Liver (tissue), 9 donors: Measurements from ENCODE around the gene AATK. TPM values are rescaled to one million over a fixed set of nuclear protein-coding genes. Genes with fewer than 3 reads are reported as not detected.

Source experiments
- DNase-seq: peaks from one replicate; pipeline ENCODE4 v3.0.0-alpha.2; 2017; ENCODE audit warnings: low spot score
- H3K27ac ChIP-seq, 2 donors: one replicate each; pipeline ENCODE4 v1.7.0; 2013; ENCODE audit warnings: inconsistent platforms in 2 of 2, low read length in 2 of 2, control low read depth in 1 of 2, low read depth in 1 of 2, mild to moderate bottlenecking in 1 of 2
- H3K27me3 ChIP-seq, 4 donors: one replicate each; pipeline versions ENCODE4 v1.6.1 to v1.7.0; 2013; ENCODE audit warnings: low read length in 3 of 4, inconsistent platforms in 1 of 4, mild to moderate bottlenecking in 1 of 4, moderate library complexity in 1 of 4; ENCODE audit not compliant: control insufficient read depth in 4 of 4, insufficient read depth in 4 of 4
- H3K36me3 ChIP-seq, 4 donors: one replicate each; pipeline versions ENCODE4 v1.6.1 to v1.7.0; 2013; ENCODE audit warnings: low read length in 3 of 4, mild to moderate bottlenecking in 3 of 4, low read depth in 1 of 4, moderate library complexity in 1 of 4; ENCODE audit not compliant: control insufficient read depth in 4 of 4, insufficient read depth in 3 of 4
- H3K4me1 ChIP-seq, 4 donors: one replicate each; pipeline versions ENCODE4 v1.6.1 to v1.7.0; 2013; ENCODE audit warnings: low read length in 3 of 4, mild to moderate bottlenecking in 3 of 4, moderate library complexity in 1 of 4; ENCODE audit not compliant: control insufficient read depth in 4 of 4, insufficient read depth in 4 of 4
- H3K4me3 ChIP-seq, 3 donors: one replicate each; pipeline versions ENCODE4 v1.6.1 to v1.7.0; 2013; ENCODE audit warnings: low read length in 3 of 3, control low read depth in 1 of 3, low read depth in 1 of 3, mild to moderate bottlenecking in 1 of 3
- H3K9ac ChIP-seq, 2 donors: one replicate each; pipeline ENCODE4 v1.7.0; 2013; ENCODE audit warnings: low read length in 2 of 2, mild to moderate bottlenecking in 2 of 2, moderate library complexity in 2 of 2, control low read depth in 1 of 2, low read depth in 1 of 2
- H3K9me3 ChIP-seq, 4 donors: one replicate each; pipeline versions ENCODE4 v1.6.1 to v1.7.0; 2013; ENCODE audit warnings: low read length in 3 of 4; ENCODE audit not compliant: control insufficient read depth in 4 of 4
- ATF3 ChIP-seq: IDR thresholded peaks from 2 replicates; pipeline ENCODE4 v1.6.1; 2016; ENCODE audit warnings: antibody characterized with exemption
- CTCF ChIP-seq: fragments of 150-350 bp; IDR thresholded peaks from 2 replicates; pipeline ENCODE4 v1.5.1; 2017; ENCODE audit warnings: improper control_type of control experiment, low read depth, low read length; ENCODE audit not compliant: missing input control
- EGR1 ChIP-seq, 2 donors: IDR thresholded peaks; 2 replicates each; pipeline ENCODE4 v1.6.1; 2016 to 2018; ENCODE audit warnings: antibody characterized with exemption in 2 of 2, low read depth in 2 of 2
- FOXA1 ChIP-seq: IDR thresholded peaks from 2 replicates; pipeline ENCODE4 v1.6.1; 2016; ENCODE audit warnings: antibody characterized with exemption
- FOXA2 ChIP-seq: IDR thresholded peaks from 2 replicates; pipeline ENCODE4 v1.6.1; 2016; ENCODE audit warnings: antibody characterized with exemption
- GABPA ChIP-seq, 2 donors: IDR thresholded peaks in 1 of 2; conservative IDR thresholded peaks in 1 of 2; 2 replicates each; pipeline ENCODE4 v1.6.1; 2016; ENCODE audit warnings: antibody characterized with exemption in 2 of 2, mild to moderate bottlenecking in 1 of 2, moderate library complexity in 1 of 2
- HNF4A ChIP-seq, 2 donors: conservative IDR thresholded peaks; 2 replicates each; pipeline ENCODE4 v1.6.1; 2016; ENCODE audit warnings: antibody characterized with exemption in 2 of 2, mild to moderate bottlenecking in 2 of 2
- HNF4G ChIP-seq: IDR thresholded peaks from 2 replicates; pipeline ENCODE4 v1.6.1; 2016; ENCODE audit warnings: antibody characterized with exemption
- JUND ChIP-seq, 2 donors: IDR thresholded peaks; 2 replicates each; pipeline ENCODE4 v1.6.1; 2016; ENCODE audit warnings: antibody characterized with exemption in 2 of 2
- MAX ChIP-seq: IDR thresholded peaks from 2 replicates; pipeline ENCODE4 v1.6.1; 2016; ENCODE audit warnings: antibody characterized with exemption
- NR2F2 ChIP-seq: IDR thresholded peaks from 2 replicates; pipeline ENCODE4 v1.6.1; 2016; ENCODE audit warnings: antibody characterized with exemption
- RAD21 ChIP-seq, 2 donors: IDR thresholded peaks; 2 replicates each; pipeline ENCODE4 v1.6.1; 2016; ENCODE audit warnings: antibody characterized with exemption in 2 of 2, mild to moderate bottlenecking in 2 of 2
- REST ChIP-seq: IDR thresholded peaks from 2 replicates; pipeline ENCODE4 v1.6.1; 2016; ENCODE audit warnings: antibody characterized with exemption, mild to moderate bottlenecking
- RXRA ChIP-seq, 2 donors: IDR thresholded peaks; 2 replicates each; pipeline ENCODE4 v1.6.1; 2017 to 2018; ENCODE audit warnings: antibody characterized with exemption in 2 of 2, mild to moderate bottlenecking in 1 of 2
- SP1 ChIP-seq: IDR thresholded peaks from 2 replicates; pipeline ENCODE4 v1.6.1; 2018; ENCODE audit warnings: antibody characterized with exemption, mild to moderate bottlenecking
- TAF1 ChIP-seq: conservative IDR thresholded peaks from 2 replicates; pipeline ENCODE4 v1.6.1; 2016; ENCODE audit warnings: antibody characterized with exemption, mild to moderate bottlenecking
- YY1 ChIP-seq: IDR thresholded peaks from 2 replicates; pipeline ENCODE4 v1.6.1; 2016; ENCODE audit warnings: antibody characterized with exemption, mild to moderate bottlenecking
- ZBTB33 ChIP-seq: IDR thresholded peaks from 2 replicates; pipeline ENCODE4 v1.6.1; 2016; ENCODE audit warnings: antibody characterized with exemption
- WGBS: extraction: QIAGEN DNeasy Blood & Tissue Kit; methylation state at CpG from one replicate; pipeline ENCODE4 v1.1.7; 2013; 5-methylcytosine and 5-hydroxymethylcytosine counted together
- polyA plus RNA-seq, 2 donors: library from polyadenylated mRNA; stranded (reverse) in 1 of 2; unstranded in 1 of 2; fragments of 200-250 nt in 1 of 2; fragments of >200 nt in 1 of 2; fragmentation: Nextera tagmentation in 1 of 2; extraction: Ambion mirVana in 1 of 2; gene quantifications; one replicate each; pipeline versions ENCODE4 v1.2.1 to v1.2.3, GENCODE V29; 2013 to 2015
- total RNA-seq, 2 donors: library from RNA; depleted of rRNA; stranded (reverse); fragments of >200 nt; gene quantifications; one replicate each; pipeline ENCODE4 v1.2.3, GENCODE V29; 2014
- donor health status: healthy.
- donor health status: healthy.
- donor health status: healthy.
- donor health status: healthy.
- donor health status: healthy.

AATK gene
- total and polyA plus RNA-seq, 4 donors, result 0.24 to 2.3 (median 0.62) TPM

GRCh38 chr17:81109957-81110356, 56.1 kb downstream of the AATK start (continued):
- no peak for TF ChIP-seq SP1
- no peak for TF ChIP-seq ZBTB33
- TF ChIP-seq RXRA (IDR thresholded peaks at IDR 0.05), result no peak
- TF ChIP-seq JUND (IDR thresholded peaks at IDR 0.05), result no peak

- TF ChIP-seq RXRA (IDR thresholded peaks at IDR 0.05) (no peak), MAX (no peak), EGR1 (IDR thresholded peaks at IDR 0.05; ENCODE audit: low read depth in 2 of 2) (no peak), HNF4G (no peak), YY1 (no peak), RAD21 (IDR thresholded peaks at IDR 0.05) (no peak), JUND (IDR thresholded peaks at IDR 0.05) (no peak), TAF1 (no peak), ATF3 (no peak), REST (no peak), FOXA2 (no peak), CTCF (no peak), ZBTB33 (no peak), SP1 (no peak), GABPA (IDR thresholded peaks at IDR 0.05 in 1 of 2, conservative IDR thresholded peaks at IDR 0.05 in 1 of 2) (no peak), FOXA1 (no peak), HNF4A (conservative IDR thresholded peaks at IDR 0.05) (no peak), NR2F2 (no peak)
- Histone ChIP-seq H3K4me3 (no peak overlapping the region), H3K27ac (no peak overlapping the region), H3K36me3 (peaks cover 6 to 71% (median 28%) of the 10 kb centered on the region in 4 donors), H3K4me1 (peaks cover 0 to 3% (median 1%) of the 10 kb centered on the region in 4 donors), H3K27me3 (no peaks in the 10 kb centered on the region), H3K9ac (no peak overlapping the region), H3K9me3 (no peaks in the 10 kb centered on the region)
- no peak for DNase-seq
- WGBS, result 76% methylated on average over 9 of the region's 9 CpGs
Measured at GRCh38 chr17:81108220-81108619, 57.8 kb downstream of the AATK start.
